Panc1 (cell line): Measurements from ENCODE around the gene PDK3.
A peak's percentile ranks its signal among the peaks of the same experiment; 100 is the strongest.

Experiments used
- POLR2AphosphoS5 ChIP-seq: IDR thresholded peaks from 2 replicates; pipeline ENCODE4 v1.6.1; 2012; ENCODE audit warnings: mild to moderate bottlenecking, low read depth, low read length, moderate library complexity
- SIN3A ChIP-seq: IDR thresholded peaks from 2 replicates; pipeline ENCODE4 v1.6.1; 2012; ENCODE audit warnings: low read depth, mild to moderate bottlenecking, low read length, moderate library complexity, borderline replicate concordance; ENCODE audit not compliant: insufficient read depth
- TF ChIP-seq, protein P1 (sequence below): fragments of 450-650 bp; IDR thresholded peaks from 2 replicates; pipeline ENCODE4 v1.5.1; 2017; ENCODE audit warnings: mild to moderate bottlenecking

DNA sequence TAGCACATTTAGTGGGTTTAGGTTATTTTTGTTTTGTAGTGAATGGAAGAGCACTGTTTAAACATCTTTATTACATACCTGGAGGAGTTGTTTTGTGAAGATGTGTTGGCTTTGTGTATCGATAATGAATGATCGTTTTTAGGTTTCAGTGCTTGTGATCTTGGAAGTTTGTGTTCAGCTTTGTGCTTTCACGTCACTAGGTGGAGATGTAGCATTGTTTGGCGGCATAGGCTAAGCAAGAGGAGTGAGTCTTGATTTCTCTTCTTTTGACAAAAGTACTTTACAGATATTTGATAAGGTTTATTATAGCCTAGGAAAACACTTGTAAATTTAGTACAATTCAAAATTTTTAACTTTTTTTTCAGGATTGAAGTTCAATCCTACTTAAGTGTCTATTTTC is 50.4 kb downstream of the PDK3 start:
- no peak for TF ChIP-seq SIN3A
- TF ChIP-seq, protein P1, sequence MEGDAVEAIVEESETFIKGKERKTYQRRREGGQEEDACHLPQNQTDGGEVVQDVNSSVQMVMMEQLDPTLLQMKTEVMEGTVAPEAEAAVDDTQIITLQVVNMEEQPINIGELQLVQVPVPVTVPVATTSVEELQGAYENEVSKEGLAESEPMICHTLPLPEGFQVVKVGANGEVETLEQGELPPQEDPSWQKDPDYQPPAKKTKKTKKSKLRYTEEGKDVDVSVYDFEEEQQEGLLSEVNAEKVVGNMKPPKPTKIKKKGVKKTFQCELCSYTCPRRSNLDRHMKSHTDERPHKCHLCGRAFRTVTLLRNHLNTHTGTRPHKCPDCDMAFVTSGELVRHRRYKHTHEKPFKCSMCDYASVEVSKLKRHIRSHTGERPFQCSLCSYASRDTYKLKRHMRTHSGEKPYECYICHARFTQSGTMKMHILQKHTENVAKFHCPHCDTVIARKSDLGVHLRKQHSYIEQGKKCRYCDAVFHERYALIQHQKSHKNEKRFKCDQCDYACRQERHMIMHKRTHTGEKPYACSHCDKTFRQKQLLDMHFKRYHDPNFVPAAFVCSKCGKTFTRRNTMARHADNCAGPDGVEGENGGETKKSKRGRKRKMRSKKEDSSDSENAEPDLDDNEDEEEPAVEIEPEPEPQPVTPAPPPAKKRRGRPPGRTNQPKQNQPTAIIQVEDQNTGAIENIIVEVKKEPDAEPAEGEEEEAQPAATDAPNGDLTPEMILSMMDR: peak; percentile 46; the same call in 1 of the 2 replicates
- TF ChIP-seq POLR2AphosphoS5: no peak
